8988T (cell line): Measurements from ENCODE around the gene PLEKHM3.

Experiments
- DNase-seq: peaks from one replicate; pipeline ENCODE4 v3.0.0; 2011

Gene PLEKHM3

DNA sequence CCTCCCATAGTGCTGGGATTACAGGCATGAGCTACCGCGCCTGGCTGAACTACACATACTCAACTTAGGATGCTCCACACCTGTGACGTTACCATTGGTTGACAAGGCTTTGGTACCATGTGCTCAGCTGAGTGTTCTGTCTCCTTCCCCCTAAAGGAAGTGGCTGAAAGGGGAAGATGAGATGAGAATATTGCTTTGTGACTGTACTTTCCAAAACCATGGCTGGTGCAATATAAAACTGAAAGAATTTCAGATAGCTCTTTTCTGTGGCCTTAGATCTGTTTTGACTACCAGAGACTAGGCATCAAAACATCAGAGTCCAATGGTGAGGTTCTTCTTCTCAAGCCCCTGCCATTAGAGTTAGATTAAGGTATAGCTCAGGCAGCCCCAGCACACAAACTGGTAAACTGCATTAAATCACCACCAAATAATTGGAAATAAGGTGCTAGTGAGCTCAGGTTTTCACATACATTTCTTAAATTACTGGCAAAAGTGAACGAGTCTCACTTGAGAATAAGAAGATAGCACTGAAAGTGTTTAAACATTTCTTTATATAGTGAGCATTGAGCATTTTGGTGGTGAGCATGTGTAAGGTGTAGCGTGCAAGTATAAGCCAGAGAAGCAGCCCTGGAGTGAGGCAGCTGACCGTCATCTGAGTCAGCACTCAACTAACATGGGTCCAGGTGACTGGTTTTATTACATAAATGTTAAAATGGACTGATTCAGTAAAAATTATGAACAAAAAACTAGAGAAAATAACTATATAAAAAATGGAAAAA is 142.1 kb downstream of the PLEKHM3 start:
- DNase-seq, result no peak

- no peak for DNase-seq
These were observed 143.4 kb downstream of the PLEKHM3 start for GRCh38 chr2:207881902-207882301.

DNA sequence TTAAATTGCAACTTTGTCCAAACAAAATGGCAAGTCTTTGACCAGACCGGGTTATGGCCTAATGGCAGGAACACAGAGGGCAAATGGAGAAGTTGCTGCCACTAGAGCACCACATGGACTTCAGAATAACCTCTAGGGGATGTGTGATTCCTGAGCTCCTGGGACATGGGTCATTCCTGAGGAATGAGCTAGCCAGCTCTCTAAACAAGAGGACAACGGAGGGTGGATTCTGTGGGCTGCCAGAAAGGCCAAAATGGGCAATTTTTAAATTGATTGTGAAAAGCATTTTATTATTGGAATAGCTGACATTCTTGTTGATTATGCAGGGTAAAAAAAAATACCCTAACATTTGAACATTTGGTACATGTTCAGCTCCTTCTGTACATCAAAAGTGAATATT is 145.8 kb downstream of the PLEKHM3 start:
- no peak for DNase-seq

DNA sequence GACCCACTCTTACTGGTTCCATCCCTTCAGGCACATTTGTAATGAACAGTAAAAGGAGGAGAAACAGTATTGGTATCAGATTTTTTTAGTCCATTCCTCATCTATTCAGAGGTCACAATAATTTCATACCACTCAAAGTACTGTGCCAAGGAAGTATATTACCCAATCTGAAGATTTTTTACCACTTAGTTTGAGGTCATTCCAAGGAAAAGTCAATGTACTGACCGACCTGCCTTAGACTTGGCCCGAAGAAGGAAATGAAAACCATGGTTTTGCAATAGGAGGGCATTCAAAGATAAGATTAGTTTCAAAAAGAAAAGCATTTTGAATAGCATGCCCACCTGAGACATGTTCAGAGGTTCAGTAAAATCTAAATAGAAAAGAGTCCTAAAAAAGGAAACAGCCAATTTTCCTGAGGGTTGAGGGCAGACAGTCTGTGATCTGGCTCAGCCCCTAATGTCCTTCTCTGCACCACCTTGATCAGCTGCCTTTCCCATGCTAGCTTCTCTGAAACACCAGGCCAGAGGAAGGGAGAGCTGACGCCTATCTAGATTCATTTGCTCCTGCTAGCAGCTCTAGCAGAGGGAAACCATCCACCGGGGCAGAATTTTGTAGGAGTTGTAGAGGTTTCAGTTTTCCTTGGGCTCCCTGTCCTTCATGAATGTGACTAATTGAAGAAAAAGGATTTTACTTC is 148.3 kb downstream of the PLEKHM3 start:
- DNase-seq, result no peak

- no peak for DNase-seq
These were observed 149.7 kb downstream of the PLEKHM3 start for GRCh38 chr2:207875473-207876212.

DNA sequence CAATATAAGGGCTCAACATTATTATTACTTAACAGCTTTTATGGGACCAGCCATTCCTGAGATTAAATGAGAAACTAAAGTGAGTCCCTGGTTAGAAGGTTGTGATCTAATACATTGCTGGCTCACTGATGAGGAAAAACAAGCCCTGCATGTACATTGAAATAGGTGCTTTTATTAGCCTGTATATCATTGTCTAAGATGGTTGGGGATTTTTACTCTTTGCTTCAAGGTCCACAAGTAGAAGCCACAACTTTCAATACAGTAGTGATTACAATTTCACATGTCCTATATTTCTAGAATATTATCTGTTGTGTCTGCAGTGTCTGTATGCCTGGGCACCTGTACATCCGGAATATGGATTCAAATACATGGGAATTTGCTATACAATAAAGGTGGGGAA is 151.5 kb downstream of the PLEKHM3 start:
- DNase-seq, result no peak

GRCh38 chr2:207871911-207872310 is 153.4 kb downstream of the PLEKHM3 start:
- no peak for DNase-seq

DNA sequence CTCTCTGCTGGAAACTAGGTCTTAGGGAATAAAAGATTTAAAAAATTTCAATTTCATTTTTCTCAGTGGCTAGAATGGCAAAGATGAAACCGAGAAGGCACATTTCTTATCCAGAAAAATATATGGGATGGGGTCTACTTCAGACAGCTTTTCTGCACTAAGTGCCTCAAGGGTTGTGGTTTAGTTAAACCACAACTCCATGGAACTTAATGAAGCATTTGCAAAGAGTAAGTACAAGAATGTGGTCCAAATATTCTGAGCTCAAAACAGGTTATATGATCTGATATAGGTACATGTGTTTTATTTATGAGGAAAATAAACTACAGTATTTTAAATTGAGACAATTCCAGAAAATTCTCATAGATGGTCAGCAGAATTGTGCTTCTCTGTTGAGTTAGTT is 153.8 kb downstream of the PLEKHM3 start:
- no peak for DNase-seq

GRCh38 chr2:207870814-207871213 is 154.5 kb downstream of the PLEKHM3 start:
- no peak for DNase-seq

DNA sequence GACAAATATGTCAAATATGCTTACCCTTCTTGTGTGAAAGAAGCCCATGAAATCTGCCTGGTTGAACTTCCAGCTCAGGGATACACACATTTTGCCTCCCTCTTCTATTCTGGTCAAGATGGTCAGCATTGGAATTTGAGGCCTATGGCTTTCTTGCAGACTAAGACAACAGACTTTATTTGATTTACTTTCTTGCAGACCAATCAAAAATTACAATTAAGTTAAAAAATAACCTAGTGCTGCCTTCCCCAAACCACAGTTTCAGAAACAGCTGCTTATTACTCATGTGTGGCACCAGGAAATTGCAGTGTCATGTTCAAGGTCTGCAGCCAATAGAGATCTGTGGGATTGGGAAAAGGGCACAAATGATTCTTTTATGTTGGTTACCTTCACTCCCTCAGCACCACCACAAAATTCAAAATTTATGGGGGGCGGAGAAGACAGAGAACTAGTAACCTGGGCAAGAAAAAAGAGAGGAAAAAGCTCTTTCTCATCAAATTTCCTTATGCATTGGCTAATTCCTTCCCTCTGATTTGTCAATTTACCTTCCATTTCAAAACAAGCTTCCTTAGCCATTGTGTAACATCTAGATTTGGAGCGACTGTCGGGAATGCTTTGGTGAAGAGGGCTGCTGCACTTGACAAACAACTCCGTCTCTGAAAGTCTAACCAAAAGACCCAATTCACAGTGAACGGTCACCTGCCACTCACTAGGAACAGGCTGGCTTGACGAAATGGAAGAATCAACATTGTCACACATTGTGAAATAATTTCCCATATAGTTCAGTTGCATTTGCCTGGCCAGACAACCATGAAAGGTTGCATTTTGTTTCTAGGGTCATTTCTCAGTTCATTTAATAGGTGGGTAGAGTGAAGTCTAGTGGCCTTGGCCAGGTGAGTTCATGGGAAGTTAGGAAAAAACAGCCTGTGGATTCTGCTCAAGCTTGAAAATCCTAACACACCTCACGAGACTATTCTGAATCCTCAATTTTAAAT is 155.2 kb downstream of the PLEKHM3 start:
- DNase-seq, result no peak

DNA sequence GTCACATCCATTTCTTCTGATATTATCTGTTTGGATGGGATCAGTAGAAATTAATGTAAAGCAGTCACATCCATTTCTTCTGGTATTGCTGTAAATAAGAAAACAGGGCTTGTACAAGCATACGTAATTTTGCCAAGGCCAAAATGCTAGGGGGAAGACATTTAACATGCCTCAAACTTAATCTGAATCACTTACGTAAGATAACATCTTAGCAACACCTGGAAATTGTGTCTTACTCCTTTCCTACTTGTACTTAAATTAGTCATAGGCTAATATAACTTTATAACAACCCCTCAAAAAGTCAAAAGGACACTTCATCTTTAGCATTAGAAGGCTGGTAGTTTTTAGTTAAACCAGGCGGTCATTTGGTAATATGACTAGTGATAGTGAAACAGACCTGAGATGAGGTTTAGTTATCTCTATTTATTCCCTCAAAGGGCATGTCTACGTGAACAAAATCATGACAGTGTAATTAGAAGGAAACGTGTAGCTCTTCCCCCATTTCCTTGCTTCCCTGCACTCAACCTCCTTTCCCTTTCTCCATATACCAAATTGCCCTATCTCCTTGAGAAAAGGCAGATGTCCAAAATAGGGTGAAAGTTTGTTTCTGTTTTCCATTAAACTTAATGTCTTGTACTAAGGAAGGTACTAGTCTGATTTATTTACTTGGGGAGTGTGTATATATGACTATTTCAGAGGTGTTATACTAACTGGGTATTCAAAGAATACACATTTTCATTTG is 156.3 kb downstream of the PLEKHM3 start:
- no peak for DNase-seq

DNA sequence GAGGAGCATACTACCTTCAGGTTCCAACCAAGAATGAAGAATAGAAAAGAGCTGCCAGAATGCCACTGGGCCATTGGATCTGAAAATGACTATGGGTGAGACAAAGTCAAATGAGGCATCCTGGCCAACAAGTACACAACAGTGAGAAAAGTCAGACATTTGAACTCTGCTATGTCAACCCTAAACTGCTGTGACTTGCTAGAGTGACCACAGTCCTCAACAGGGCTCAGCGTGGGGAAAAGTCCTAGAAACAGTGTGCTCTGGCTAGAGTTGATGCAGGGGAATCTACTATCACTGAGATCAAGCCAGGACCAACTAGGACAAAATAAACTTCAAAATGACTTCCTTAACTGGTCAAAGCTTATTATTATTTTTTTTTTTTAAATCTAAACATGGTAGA is 157.4 kb downstream of the PLEKHM3 start:
- no peak for DNase-seq

GRCh38 chr2:207867056-207867455 is 158.3 kb downstream of the PLEKHM3 start:
- no peak for DNase-seq

- DNase-seq, result no peak
These were observed 160.1 kb downstream of the PLEKHM3 start for GRCh38 chr2:207865210-207865609.

GRCh38 chr2:207863345-207863744 is 162.0 kb downstream of the PLEKHM3 start:
- DNase-seq, result no peak

DNA sequence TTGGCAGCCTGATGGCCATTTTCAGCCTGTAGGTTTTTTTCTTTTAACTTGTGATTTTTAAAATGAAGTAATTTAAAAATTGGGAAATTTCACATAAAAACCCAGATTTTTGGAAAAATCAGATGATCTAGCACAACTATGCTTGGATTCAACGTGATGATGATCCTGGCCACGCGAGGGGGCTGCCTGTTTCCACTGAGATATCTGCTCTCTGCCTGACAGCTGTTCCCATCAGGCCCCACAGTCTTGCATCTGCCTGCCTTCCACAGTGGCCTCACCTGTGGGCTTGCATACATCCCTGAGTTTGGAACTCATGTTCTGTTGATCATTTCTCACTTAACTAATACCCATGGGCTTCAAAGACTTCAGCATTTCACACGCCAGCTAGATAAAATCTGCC is 163.5 kb downstream of the PLEKHM3 start:
- no peak for DNase-seq

GRCh38 chr2:207860685-207861084 is 164.6 kb downstream of the PLEKHM3 start:
- DNase-seq, result no peak

GRCh38 chr2:207855591-207855990 is 169.7 kb downstream of the PLEKHM3 start:
- no peak for DNase-seq

- DNase-seq, result no peak
These were observed 170.6 kb downstream of the PLEKHM3 start for GRCh38 chr2:207854484-207855440.

- DNase-seq, result no peak
These were observed 172.5 kb downstream of the PLEKHM3 start for GRCh38 chr2:207852791-207853190.

DNA sequence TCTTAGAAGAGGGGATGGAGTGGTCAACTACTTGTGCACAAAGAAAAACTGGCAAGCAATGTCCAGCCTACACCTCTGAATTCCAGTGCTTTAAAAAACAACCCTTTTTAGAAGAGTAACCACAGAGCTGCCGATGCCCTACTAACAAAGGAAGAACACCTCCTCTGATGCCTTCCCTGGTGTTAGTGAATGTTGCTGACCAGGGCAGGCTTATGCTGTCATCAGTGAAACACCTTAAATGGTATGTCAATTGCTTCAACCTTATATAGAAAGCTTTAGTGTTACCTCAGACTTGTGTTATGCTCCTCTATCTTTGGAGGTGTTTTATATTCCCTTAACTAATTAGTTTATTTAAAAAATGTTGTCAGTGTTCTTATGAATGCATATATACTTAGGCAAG is 175.9 kb downstream of the PLEKHM3 start:
- DNase-seq, result no peak
